IPS-15b (cell line): Measurements from ENCODE around the gene ARHGAP36.

ENCODE experiments used
- H3K27me3 ChIP-seq: one replicate; pipeline ENCODE4 v1.6.1; 2013; ENCODE audit warnings: low read length; ENCODE audit not compliant: control insufficient read depth, insufficient read depth
- H3K36me3 ChIP-seq: one replicate; pipeline ENCODE4 v1.6.1; 2013; ENCODE audit warnings: low read length; ENCODE audit not compliant: control insufficient read depth, insufficient read depth
- H3K4me1 ChIP-seq: one replicate; pipeline ENCODE4 v1.6.1; 2013; ENCODE audit warnings: mild to moderate bottlenecking, low read length; ENCODE audit not compliant: control insufficient read depth, insufficient read depth
- H3K4me3 ChIP-seq: one replicate; pipeline ENCODE4 v1.5.1; 2013; ENCODE audit warnings: low read depth, low read length
- H3K9ac ChIP-seq: one replicate; pipeline ENCODE4 v1.6.1; 2013; ENCODE audit warnings: low read depth, mild to moderate bottlenecking, low read length
- H3K9me3 ChIP-seq: one replicate; pipeline ENCODE4 v1.6.1; 2013; ENCODE audit warnings: mild to moderate bottlenecking, low read length; ENCODE audit not compliant: control insufficient read depth, insufficient read depth

Gene ARHGAP36

DNA sequence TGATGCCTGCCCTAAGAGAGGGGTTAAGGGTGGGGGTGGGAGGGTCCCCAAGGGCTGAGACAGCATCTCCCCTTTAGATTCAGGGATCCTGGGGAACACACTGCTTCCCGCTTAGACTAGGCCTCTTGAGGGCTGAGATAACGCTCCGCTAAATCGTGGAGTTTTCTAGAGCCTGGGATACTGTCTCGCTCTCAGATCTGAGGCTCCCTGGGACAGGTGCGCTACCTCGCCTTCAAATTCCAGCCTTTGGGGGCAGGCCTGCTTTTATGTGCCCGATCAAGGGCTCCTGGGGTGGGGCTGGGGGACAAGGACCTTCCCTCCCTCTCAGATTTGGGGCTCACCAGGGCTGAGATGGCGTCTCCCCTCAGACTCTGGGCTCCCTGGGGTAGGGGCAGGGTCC is 440 bp upstream of the ARHGAP36 start:
- Histone ChIP-seq H3K4me1 (peaks cover 16% of the 10 kb centered on the region), H3K9me3 (no peaks in the 10 kb centered on the region), H3K4me3 (peak overlapping the region; percentile 52), H3K36me3 (no peaks in the 10 kb centered on the region), H3K27me3 (peaks cover 81% of the 10 kb centered on the region), H3K9ac (no peak overlapping the region)

GRCh38 chrX:131059246-131059645 is 1.1 kb downstream of the ARHGAP36 start:
- peak overlapping the region; percentile 16 for H3K4me3 ChIP-seq
- H3K27me3 ChIP-seq, result peaks cover 73% of the 10 kb centered on the region
- H3K4me1 ChIP-seq, result peaks cover 20% of the 10 kb centered on the region
- H3K9ac ChIP-seq, result no peak overlapping the region
- H3K36me3 ChIP-seq, result no peaks in the 10 kb centered on the region
- no peaks in the 10 kb centered on the region for H3K9me3 ChIP-seq

GRCh38 chrX:131060147-131060546 is 2.0 kb downstream of the ARHGAP36 start:
- Histone ChIP-seq H3K9ac (no peak overlapping the region), H3K4me3 (no peak overlapping the region), H3K27me3 (peaks cover 64% of the 10 kb centered on the region), H3K36me3 (no peaks in the 10 kb centered on the region), H3K9me3 (no peaks in the 10 kb centered on the region), H3K4me1 (peaks cover 12% of the 10 kb centered on the region)

- H3K36me3 ChIP-seq, result no peaks in the 10 kb centered on the region
- H3K9me3 ChIP-seq, result no peaks in the 10 kb centered on the region
- peaks cover 16% of the 10 kb centered on the region for H3K4me1 ChIP-seq
- H3K4me3 ChIP-seq, result no peak overlapping the region
- H3K27me3 ChIP-seq, result peaks cover 60% of the 10 kb centered on the region
- H3K9ac ChIP-seq, result no peak overlapping the region
Observed at GRCh38 chrX:131061306-131061705, 3.2 kb downstream of the ARHGAP36 start.

- no peaks in the 10 kb centered on the region for H3K9me3 ChIP-seq
- no peaks in the 10 kb centered on the region for H3K36me3 ChIP-seq
- H3K27me3 ChIP-seq, result peaks cover 52% of the 10 kb centered on the region
- peaks cover 25% of the 10 kb centered on the region for H3K4me1 ChIP-seq
- no peak overlapping the region for H3K9ac ChIP-seq
- H3K4me3 ChIP-seq, result no peak overlapping the region
Observed at GRCh38 chrX:131063613-131064012, 5.5 kb downstream of the ARHGAP36 start.

DNA sequence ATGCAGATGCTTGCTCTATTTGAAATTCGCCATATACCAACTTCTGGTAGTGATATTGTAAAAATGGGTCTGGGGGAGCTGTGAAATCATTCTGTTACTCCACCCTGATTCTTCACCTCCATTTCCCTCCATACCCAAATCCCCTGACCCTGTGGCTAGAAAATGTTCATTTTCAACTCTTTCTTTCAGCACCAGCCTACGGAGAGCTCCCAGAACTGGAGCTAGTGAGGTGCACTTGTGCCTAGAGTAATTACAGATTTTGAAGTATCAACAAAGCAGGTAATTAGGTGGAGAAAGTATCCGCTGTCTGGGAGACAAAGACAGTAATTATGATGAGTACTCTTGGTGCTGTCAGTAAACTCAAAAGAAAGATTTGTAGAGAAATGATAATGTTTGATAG is 8.1 kb downstream of the ARHGAP36 start:
- Histone ChIP-seq H3K27me3 (peaks cover 51% of the 10 kb centered on the region), H3K36me3 (no peaks in the 10 kb centered on the region), H3K9ac (no peak overlapping the region), H3K4me1 (peaks cover 17% of the 10 kb centered on the region), H3K4me3 (no peak overlapping the region), H3K9me3 (no peaks in the 10 kb centered on the region)

- H3K4me1 ChIP-seq, result peaks cover 16% of the 10 kb centered on the region
- no peak overlapping the region for H3K9ac ChIP-seq
- H3K36me3 ChIP-seq, result no peaks in the 10 kb centered on the region
- H3K9me3 ChIP-seq, result no peaks in the 10 kb centered on the region
- peak overlapping the region; percentile 67 for H3K4me3 ChIP-seq
- H3K27me3 ChIP-seq, result peaks cover 55% of the 10 kb centered on the region
Observed at GRCh38 chrX:131067216-131067615, 9.1 kb downstream of the ARHGAP36 start.

GRCh38 chrX:131067846-131068745 is 9.9 kb downstream of the ARHGAP36 start:
- H3K27me3 ChIP-seq, result peaks cover 61% of the 10 kb centered on the region
- H3K9ac ChIP-seq, result no peak overlapping the region
- peaks cover 16% of the 10 kb centered on the region for H3K4me1 ChIP-seq
- no peaks in the 10 kb centered on the region for H3K36me3 ChIP-seq
- H3K4me3 ChIP-seq, result peak overlapping the region; percentile 67
- H3K9me3 ChIP-seq, result no peaks in the 10 kb centered on the region

DNA sequence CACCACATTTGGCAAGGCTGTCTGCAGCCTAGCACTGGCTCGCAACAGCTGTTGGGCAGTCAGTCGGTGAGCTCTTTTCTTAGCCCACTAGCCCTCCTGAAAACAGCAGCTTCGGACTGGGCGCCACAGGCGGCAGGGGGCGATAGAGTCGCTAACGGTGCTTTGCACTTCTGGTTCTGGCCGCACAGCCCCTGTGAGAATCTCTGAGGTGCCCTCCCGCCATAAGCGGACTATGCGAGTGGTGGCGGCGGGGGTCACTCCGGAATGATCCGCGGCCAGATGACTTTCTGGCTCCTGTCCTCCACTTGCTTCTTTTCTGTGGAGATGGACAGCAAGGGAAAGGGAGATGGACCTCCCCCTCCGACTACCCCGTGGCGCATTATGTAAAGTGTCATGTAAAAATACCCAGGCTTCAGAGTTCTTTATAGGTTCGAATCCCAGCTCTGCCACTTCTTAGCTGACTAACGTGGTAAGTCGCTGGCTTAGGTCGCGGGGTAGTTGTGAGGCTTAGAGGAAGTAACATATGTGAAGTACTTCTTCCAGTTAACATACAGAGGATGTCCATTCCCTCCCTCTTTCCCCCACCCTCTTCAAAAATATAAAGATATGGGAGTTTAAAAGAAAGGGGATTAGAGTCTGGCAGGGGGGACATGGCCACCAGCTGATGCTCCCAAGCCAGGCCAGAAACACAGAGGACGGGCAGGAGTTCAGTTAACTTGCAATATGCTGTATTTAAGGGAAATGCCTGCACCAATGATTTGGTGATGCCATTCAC is 11.0 kb downstream of the ARHGAP36 start:
- peaks cover 72% of the 10 kb centered on the region for H3K27me3 ChIP-seq
- peaks cover 12% of the 10 kb centered on the region for H3K4me1 ChIP-seq
- peak overlapping the region; percentile 67 for H3K4me3 ChIP-seq

DNA sequence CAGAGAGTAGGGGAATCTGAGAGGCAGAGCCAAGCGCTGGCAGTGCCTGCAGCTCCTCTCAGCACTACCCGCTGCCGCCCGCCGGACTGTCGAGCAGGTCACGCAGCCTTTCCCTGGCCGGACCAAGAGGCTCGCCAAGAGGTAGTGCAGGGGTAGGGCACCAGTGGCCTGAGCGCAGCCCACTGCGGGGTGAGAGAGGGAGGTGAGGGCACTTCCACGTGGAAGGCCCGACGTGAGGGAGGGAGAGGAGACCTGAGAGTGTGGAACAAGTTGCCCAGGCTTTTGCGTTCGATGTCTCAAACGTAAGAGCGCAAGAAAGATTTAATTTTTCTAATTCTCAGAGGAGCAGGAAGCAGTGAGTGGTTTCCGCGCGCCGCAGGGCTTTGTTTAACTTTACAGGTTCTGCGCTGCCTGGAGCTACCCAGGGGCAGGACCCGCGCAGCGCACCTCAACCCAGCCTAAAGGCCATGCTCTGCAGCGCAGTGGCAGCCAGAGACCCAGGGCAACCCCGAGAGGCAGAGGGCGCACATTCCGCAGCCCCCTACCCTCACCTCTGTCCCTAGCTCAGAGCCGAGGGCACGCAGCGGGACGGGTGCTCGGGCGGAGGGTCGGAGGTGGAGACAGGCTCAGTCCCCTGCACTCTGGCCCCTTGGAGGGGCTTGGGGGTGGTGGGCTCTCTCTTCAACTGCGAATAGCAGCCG is 14.9 kb downstream of the ARHGAP36 start:
- peaks cover 89% of the 10 kb centered on the region for H3K27me3 ChIP-seq
- H3K4me1 ChIP-seq, result no peaks in the 10 kb centered on the region
- no peaks in the 10 kb centered on the region for H3K9me3 ChIP-seq
- H3K4me3 ChIP-seq, result peak overlapping the region; percentile 47
- no peak overlapping the region for H3K9ac ChIP-seq
- H3K36me3 ChIP-seq, result no peaks in the 10 kb centered on the region

More for the DNA sequence above, 11.0 kb downstream of the ARHGAP36 start:
- Histone ChIP-seq H3K36me3 (no peaks in the 10 kb centered on the region), H3K9ac (no peak overlapping the region), H3K9me3 (no peaks in the 10 kb centered on the region)

DNA sequence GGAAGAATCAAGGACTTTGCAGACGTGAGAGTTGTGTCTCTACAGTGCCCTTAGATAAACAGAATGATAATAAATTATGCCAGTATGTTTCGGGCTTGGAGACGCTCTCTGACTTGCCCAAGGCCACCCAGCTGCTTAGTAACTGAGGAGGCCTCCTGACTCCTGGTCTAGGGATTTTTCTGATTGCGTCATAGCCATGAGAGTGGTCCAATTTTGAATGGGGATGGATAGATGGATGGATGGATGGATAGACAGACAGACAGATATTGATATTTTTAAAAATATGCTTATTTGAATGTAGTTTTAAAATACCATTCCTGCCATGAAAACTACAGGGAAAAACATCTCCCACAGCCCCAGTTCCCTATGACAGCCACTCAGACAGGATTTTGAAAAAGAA is 15.5 kb downstream of the ARHGAP36 start:
- no peaks in the 10 kb centered on the region for H3K36me3 ChIP-seq
- H3K4me3 ChIP-seq, result peak overlapping the region; percentile 47
- peaks cover 95% of the 10 kb centered on the region for H3K27me3 ChIP-seq
- H3K9ac ChIP-seq, result no peak overlapping the region
- H3K4me1 ChIP-seq, result peaks cover 2% of the 10 kb centered on the region
- no peaks in the 10 kb centered on the region for H3K9me3 ChIP-seq
